Measurements from ENCODE around the gene NCAPD2.

GRCh38 chr12:6461401-6462233 lies 32.3 kb upstream of the NCAPD2 start:
- TF ChIP-seq POLR2AphosphoS5 (IDR thresholded peaks at IDR 0.05; ENCODE audit: insufficient read depth, low read depth, low read length) (no peak), EZH2 (IDR thresholded peaks at IDR 0.05; ENCODE audit: borderline replicate concordance, low read depth, low read length, severe bottlenecking) (no peak), POLR2A (IDR thresholded peaks at IDR 0.05; ENCODE audit: low read depth, low read length) (no peak), CTCF (IDR thresholded peaks at IDR 0.05; ENCODE audit: extremely low read depth in 1 of 2, insufficient read depth in 1 of 2, low read depth in 1 of 2, low read length in 2 of 2) (no peak), FOS (IDR thresholded peaks at IDR 0.05; ENCODE audit: borderline replicate concordance, insufficient read depth, low read length) (no peak)

Data from endothelial cell of umbilical vein (primary cell).